SK-N-SH (cell line): ENCODE results near the gene BIRC5. TPM values are rescaled to one million over a fixed set of nuclear protein-coding genes. Genes with fewer than 3 reads are reported as not detected.

Experiments
- CTCF ChIA-PET: fragments of 300-600, 350-600 bp; formaldehyde crosslinking; extraction: SDS; loops from one replicate; lab custom pipeline; 2021; lab: Yijun Ruan, JAX
- POLR2A ChIA-PET: fragments of 350-600 bp; sonication (Branson Sonifier 250); formaldehyde crosslinking; extraction: SDS; loops from one replicate; lab custom pipeline; 2020; ENCODE audit warnings: antibody characterized with exemption, inconsistent platforms; lab: Yijun Ruan, JAX
- DNase-seq: peaks from one replicate; pipeline ENCODE4 v3.0.0; 2012
- H2AFZ ChIP-seq: fragments of 200-600 bp; sonication (generic); 2 replicates; pipeline ENCODE4 v1.8.1; 2016; ENCODE audit warnings: antibody characterized with exemption, mild to moderate bottlenecking, low read depth
- H3F3A ChIP-seq: fragments of 200-600 bp; sonication (generic); replicated peaks from 2 replicates; pipeline ENCODE3; 2016; ENCODE audit warnings: antibody characterized with exemption, mild to moderate bottlenecking; ENCODE audit not compliant: insufficient read depth
- H3K27ac ChIP-seq, 2 experiments: fragments of 200-500 bp in 1 of 2; fragments of 200-600 bp in 1 of 2; sonication (Bioruptor generic) in 1 of 2; sonication (generic), shearing (Covaris generic) in 1 of 2; 2 replicates each; pipeline versions ENCODE4 v1.5.1 to v1.6.1; 2014 to 2016; ENCODE audit warnings: low read depth in 2 of 2, inconsistent platforms in 1 of 2, low read length in 1 of 2, mild to moderate bottlenecking in 1 of 2, mixed read lengths in 1 of 2
- H3K27me3 ChIP-seq: fragments of 200-600 bp; sonication (generic), shearing (Covaris generic); 2 replicates; pipeline ENCODE4 v1.6.1; 2016; ENCODE audit warnings: mixed run types; ENCODE audit not compliant: insufficient read depth
- H3K36me3 ChIP-seq, 2 experiments: fragments of 200-500 bp in 1 of 2; fragments of 200-600 bp in 1 of 2; sonication (Bioruptor generic) in 1 of 2; sonication (generic) in 1 of 2; replicated peaks in 1 of 2; 2 replicates each; pipeline versions ENCODE3 to v1.5.1; 2014 to 2016; ENCODE audit warnings: low read length in 1 of 2, mild to moderate bottlenecking in 1 of 2; ENCODE audit not compliant: insufficient read depth in 2 of 2, control insufficient read depth in 1 of 2
- H3K4me1 ChIP-seq, 2 experiments: fragments of 200-500 bp in 1 of 2; fragments of 200-600 bp in 1 of 2; sonication (Bioruptor generic) in 1 of 2; sonication (generic), shearing (Covaris generic) in 1 of 2; 2 replicates each; pipeline versions ENCODE4 v1.5.1 to v1.6.1; 2014 to 2016; ENCODE audit warnings: low read depth in 1 of 2, low read length in 1 of 2, mixed run types in 1 of 2; ENCODE audit not compliant: insufficient read depth in 2 of 2, control insufficient read depth in 1 of 2
- H3K4me2 ChIP-seq: fragments of 200-600 bp; sonication (generic), shearing (Covaris generic); 2 replicates; pipeline ENCODE4 v1.6.1; 2017; ENCODE audit warnings: mixed run types
- H3K4me3 ChIP-seq, 2 experiments: fragments of 200-500 bp in 1 of 2; fragments of 200-600 bp in 1 of 2; sonication (Bioruptor generic) in 1 of 2; sonication (generic), shearing (Covaris generic) in 1 of 2; 2 replicates each; pipeline versions ENCODE4 v1.5.1 to v1.8.1; 2014 to 2016; ENCODE audit warnings: low read depth in 2 of 2, inconsistent platforms in 1 of 2, low read length in 1 of 2, mild to moderate bottlenecking in 1 of 2, mixed read lengths in 1 of 2, moderate library complexity in 1 of 2
- H3K79me2 ChIP-seq: fragments of 200-600 bp; sonication (generic); 2 replicates; pipeline ENCODE4 v1.8.1; 2017; ENCODE audit warnings: mild to moderate bottlenecking; ENCODE audit not compliant: insufficient read depth
- H3K9ac ChIP-seq: fragments of 200-600 bp; sonication (generic); 2 replicates; pipeline ENCODE4 v1.6.1; 2017; ENCODE audit warnings: mixed run types
- H3K9me2 ChIP-seq: fragments of 200-600 bp; sonication (generic); 2 replicates; pipeline ENCODE4 v1.6.1; 2017; ENCODE audit warnings: mixed run types
- H3K9me3 ChIP-seq: fragments of 200-600 bp; sonication (generic); 2 replicates; pipeline ENCODE4 v1.6.1; 2017; ENCODE audit warnings: mixed run types, mild to moderate bottlenecking, moderate library complexity
- H4K20me1 ChIP-seq: fragments of 200-600 bp; sonication (generic); 2 replicates; pipeline ENCODE4 v1.6.1; 2017; ENCODE audit warnings: mild to moderate bottlenecking, mixed run types; ENCODE audit not compliant: insufficient read depth
- CHD2 ChIP-seq: fragments of 150-350 bp; IDR thresholded peaks from 2 replicates; pipeline ENCODE4 v1.6.1; 2018; ENCODE audit warnings: low read length; ENCODE audit not compliant: partially characterized antibody
- CTCF ChIP-seq: fragments of 200-600 bp; sonication (generic); IDR thresholded peaks from 2 replicates; pipeline ENCODE4 v1.6.1; 2017; ENCODE audit warnings: antibody characterized with exemption, mild to moderate bottlenecking, moderate library complexity
- ELF1 ChIP-seq: IDR thresholded peaks from 2 replicates; pipeline ENCODE4 v1.4.0; 2012
- EP300 ChIP-seq, 2 experiments: IDR thresholded peaks; 2 replicates each; pipeline versions ENCODE4 v1.4.0 to v1.6.1; 2012; ENCODE audit warnings: borderline replicate concordance in 1 of 2, low read depth in 1 of 2, low read length in 1 of 2
- FOSL2 ChIP-seq: IDR thresholded peaks from 2 replicates; pipeline ENCODE4 v1.4.0; 2012; ENCODE audit warnings: low read depth, mild to moderate bottlenecking, moderate library complexity, borderline replicate concordance
- FOXJ3 ChIP-seq: sonication (generic); formaldehyde crosslinking; IDR thresholded peaks from 2 replicates; pipeline ENCODE4 v1.5.1; 2020; ENCODE audit warnings: mild to moderate bottlenecking, missing genetic modification reagents
- FOXM1 ChIP-seq: IDR thresholded peaks from 2 replicates; pipeline ENCODE4 v1.4.0; 2012; ENCODE audit warnings: low read depth, mild to moderate bottlenecking
- GABPA ChIP-seq: IDR thresholded peaks from 2 replicates; pipeline ENCODE4 v1.4.0; 2012; ENCODE audit warnings: low read depth, mild to moderate bottlenecking
- GATA2 ChIP-seq: sonication (generic); formaldehyde crosslinking; IDR thresholded peaks from 2 replicates; pipeline ENCODE4 v1.5.0; 2020; ENCODE audit warnings: mild to moderate bottlenecking, missing genetic modification reagents
- IRF3 ChIP-seq: fragments of 150-350 bp; IDR thresholded peaks from 2 replicates; pipeline ENCODE4 v1.6.1; 2016; ENCODE audit warnings: mild to moderate bottlenecking, low read depth, low read length
- MAX ChIP-seq: IDR thresholded peaks from 2 replicates; pipeline ENCODE4 v1.4.0; 2012; ENCODE audit warnings: low read depth
- MEF2A ChIP-seq: IDR thresholded peaks from 2 replicates; pipeline ENCODE4 v1.4.0; 2012; ENCODE audit warnings: low read depth, borderline replicate concordance
- NFIC ChIP-seq: IDR thresholded peaks from 2 replicates; pipeline ENCODE4 v1.4.0; 2012; ENCODE audit warnings: borderline replicate concordance
- PBX3 ChIP-seq: IDR thresholded peaks from 2 replicates; pipeline ENCODE4; 2012
- RFX5 ChIP-seq: IDR thresholded peaks from 2 replicates; pipeline ENCODE4 v1.6.1; 2012; ENCODE audit warnings: mild to moderate bottlenecking, improper control_type of control experiment, low read length
- RXRA ChIP-seq: IDR thresholded peaks from 2 replicates; pipeline ENCODE4 v1.4.0; 2012; ENCODE audit warnings: low read depth, mild to moderate bottlenecking, borderline replicate concordance
- WGBS: methylation state at CpG from one replicate; pipeline ENCODE4 v1.1.6; 2017; ENCODE audit warnings: low lambda C conversion rate; 5-methylcytosine and 5-hydroxymethylcytosine counted together
- polyA plus RNA-seq, 3 experiments: library from polyadenylated mRNA; depleted of rRNA; stranded (reverse); fragments of >200 nt; gene quantifications; 2 replicates each; pipeline ENCODE4 v1.2.3, GENCODE V29; 2012

BIRC5 gene
- polyA plus RNA-seq, 1 of the 3 experiments (the other 2 are of a cell fraction), result 31.4 TPM

GRCh38 chr17:78196716-78197115 lies 17.3 kb upstream of the BIRC5 start:
- TF ChIP-seq CHD2 (no peak), PBX3 (no peak), ELF1 (no peak), FOXM1 (no peak)
- TF ChIP-seq, all 33 proteins: peak for 0
- CTCF ChIA-PET, result interaction anchor here (0.8 to 1.5 kb wide), 4 partner anchors 9 to 112 kb away, joined by 3 to 5 read pairs (median 4); no protein-coding TSS in a partner anchor
- Histone ChIP-seq H3K27me3 (no peaks in the 10 kb centered on the region), H3K36me3 (peaks cover 3 to 12% of the 10 kb centered on the region in 2 experiments), H3K9me3 (no peaks in the 10 kb centered on the region), H3K27ac (peak overlapping the region in 1 of 2 experiments; percentile 29; a peak in 1 of 4 replicates), H3K4me3 (no peak overlapping the region), H3K9ac (no peak overlapping the region), H2AFZ (no peak overlapping the region), H3F3A (no peaks in the 10 kb centered on the region), H3K79me2 (no peaks in the 10 kb centered on the region), H3K4me2 (no peak overlapping the region), H4K20me1 (no peaks in the 10 kb centered on the region), H3K4me1 (peaks cover 0 to 9% of the 10 kb centered on the region in 2 experiments; a peak in 1 of 4 replicates), H3K9me2 (no peaks in the 10 kb centered on the region)
- DNase-seq, result no peak
- POLR2A ChIA-PET, result no interaction called here
- WGBS, result 83% methylated on average over 5 of the region's 5 CpGs

GRCh38 chr17:78197147-78197832 lies 16.8 kb upstream of the BIRC5 start:
- no peak for TF ChIP-seq PBX3
- no peak for TF ChIP-seq NFIC
- Histone ChIP-seq H3F3A (no peaks in the 10 kb centered on the region), H3K4me2 (no peak overlapping the region), H3K4me3 (no peak overlapping the region), H3K4me1 (peaks cover 0 to 9% of the 10 kb centered on the region in 2 experiments; a peak in 1 of 4 replicates), H3K27me3 (no peaks in the 10 kb centered on the region), H3K9ac (no peak overlapping the region), H3K9me2 (no peaks in the 10 kb centered on the region), H3K9me3 (no peaks in the 10 kb centered on the region), H3K27ac (peak overlapping the region in 1 of 2 experiments; percentile 29; a peak in 1 of 4 replicates), H3K36me3 (peaks cover 3 to 9% of the 10 kb centered on the region in 2 experiments), H4K20me1 (no peaks in the 10 kb centered on the region), H3K79me2 (no peaks in the 10 kb centered on the region), H2AFZ (no peak overlapping the region)
- POLR2A ChIA-PET, result no interaction called here
- no peak for DNase-seq
- WGBS, result 93% methylated on average over 8 of the region's 9 CpGs
- CTCF ChIA-PET, result interaction anchor here (0.7 to 1.5 kb wide), 5 partner anchors 9 to 163 kb away, joined by 3 to 4 read pairs (median 4); partner anchors contain the start of gene TK1

- Histone ChIP-seq H3K27ac (no peak overlapping the region), H2AFZ (no peak overlapping the region), H3K4me3 (no peak overlapping the region), H4K20me1 (no peaks in the 10 kb centered on the region), H3K9me3 (no peaks in the 10 kb centered on the region), H3K79me2 (no peaks in the 10 kb centered on the region), H3F3A (no peaks in the 10 kb centered on the region), H3K9me2 (no peaks in the 10 kb centered on the region), H3K4me2 (no peak overlapping the region), H3K4me1 (peaks cover 0 to 9% of the 10 kb centered on the region in 2 experiments; a peak in 1 of 4 replicates), H3K36me3 (peaks cover 2 to 3% of the 10 kb centered on the region in 2 experiments), H3K9ac (no peak overlapping the region), H3K27me3 (no peaks in the 10 kb centered on the region)
- ChIA-PET CTCF (interaction anchor here (1.5 to 5.9 kb wide), 3 partner anchors 9 to 50 kb away, joined by 3 to 22 read pairs (median 5); no protein-coding TSS in a partner anchor), POLR2A (no interaction called here)
- 93% methylated on average over 6 of the region's 6 CpGs for WGBS
- DNase-seq, result no peak
- no peak for TF ChIP-seq MEF2A
- TF ChIP-seq EP300 (IDR thresholded peaks at IDR 0.05; ENCODE audit: borderline replicate concordance in 1 of 2, low read depth in 1 of 2, low read length in 1 of 2), result no peak
- TF ChIP-seq CTCF, result no peak
- TF ChIP-seq FOSL2, result no peak
- no peak for TF ChIP-seq RFX5
- no peak for TF ChIP-seq RXRA
- no peak for TF ChIP-seq MAX
- no peak for TF ChIP-seq GATA2 (CRISPR knock-in tag)
- TF ChIP-seq IRF3, result no peak
- TF ChIP-seq GABPA, result no peak
- no peak for TF ChIP-seq FOXJ3 (CRISPR knock-in tag)
These were observed 13.6 kb upstream of the BIRC5 start for GRCh38 chr17:78200451-78200850.
